Heart left ventricle (tissue), 16 donors: Measurements from ENCODE around the gene CDK5RAP3. TPM values are rescaled to one million over a fixed set of nuclear protein-coding genes. Genes with fewer than 3 reads are reported as not detected.
A peak's percentile ranks its signal among the peaks of the same experiment; 100 is the strongest.

Source experiments
- ATAC-seq, 4 donors: fragments of 200-7000 bp; cut with Tn5 transposase; one replicate each; pipeline ENCODE4 v1.9.1; 2020 to 2022; ENCODE audit warnings: moderate library complexity in 4 of 4, mild to moderate bottlenecking in 3 of 4, moderate number of reproducible peaks in 1 of 4
- DNase-seq, 5 donors: peaks; one replicate each; pipeline ENCODE4 v3.0.0-alpha.2; 2020
- H3K27ac ChIP-seq, 12 donors: fragments of 200-600 bp; sonication (generic) in 4 of 12; one replicate each; pipeline versions ENCODE4 v1.5.0 to v1.8.0; 2016 to 2022; ENCODE audit warnings: mild to moderate bottlenecking in 2 of 12
- H3K27me3 ChIP-seq, 9 donors: fragments of 200-600 bp; sonication (generic) in 2 of 9; one replicate each; pipeline versions ENCODE4 v1.5.1 to v1.8.0; 2016 to 2022; ENCODE audit warnings: mild to moderate bottlenecking in 3 of 9
- H3K36me3 ChIP-seq, 9 donors: fragments of 200-600 bp; sonication (generic) in 2 of 9; one replicate each; pipeline versions ENCODE4 v1.5.0 to v1.8.0; 2018 to 2022; ENCODE audit warnings: mild to moderate bottlenecking in 2 of 9
- H3K4me1 ChIP-seq, 12 donors: fragments of 200-600 bp; sonication (generic) in 4 of 12; one replicate each; pipeline versions ENCODE4 v1.5.0 to v1.8.0; 2016 to 2022; ENCODE audit warnings: mild to moderate bottlenecking in 3 of 12
- H3K4me3 ChIP-seq, 12 donors: fragments of 200-600 bp; sonication (generic) in 4 of 12; one replicate each; pipeline versions ENCODE4 v1.5.0 to v1.8.0; 2017 to 2022; ENCODE audit warnings: mild to moderate bottlenecking in 9 of 12, moderate library complexity in 4 of 12
- H3K9me3 ChIP-seq, 12 donors: fragments of 200-600 bp; sonication (generic) in 4 of 12; one replicate each; pipeline versions ENCODE4 v1.5.0 to v1.8.0; 2016 to 2022; ENCODE audit warnings: mild to moderate bottlenecking in 1 of 12
- POLR2A ChIP-seq, 2 donors: fragments of 450-650 bp; IDR thresholded peaks; one replicate each; pipeline ENCODE4 v1.6.1; 2017; ENCODE audit warnings: antibody characterized with exemption in 2 of 2, mild to moderate bottlenecking in 2 of 2, moderate library complexity in 2 of 2
- WGBS, 4 donors: extraction: QIAGEN DNeasy Blood & Tissue Kit in 2 of 4; methylation state at CpG; one replicate each; pipeline versions ENCODE4 v1.1.5 to v1.1.7; 2013 to 2018; 5-methylcytosine and 5-hydroxymethylcytosine counted together
- intact Hi-C, 10 donors: fragments of 100-400 bp; cut with DNase I; formaldehyde crosslinking; loops; one replicate each; pipeline versions ENCODE4 v1.11.1 to v1.14.2; 2022
- polyA plus RNA-seq, 2 donors: library from polyadenylated mRNA; stranded (reverse); fragments of 200-250 nt; gene quantifications; one replicate each; pipeline ENCODE4 v1.2.3, GENCODE V29; 2013
- total RNA-seq, 9 donors: library from RNA; depleted of rRNA in 2 of 9; stranded (reverse); fragments of >200 nt in 2 of 9; fragmentation: NEBNext Ultra II Directional in 3 of 9; extraction: Animal tissue kit (Norgen Biotek cat#: 25700) in 3 of 9; gene quantifications; one replicate each; pipeline versions ENCODE4 v1.1.0 to v1.2.4, GENCODE V29; 2016 to 2023
- TF ChIP-seq, protein P1 (sequence below), 12 donors: fragments of 200-600 bp; sonication (generic) in 4 of 12; IDR thresholded peaks; one replicate each; pipeline versions ENCODE4 v1.5.0 to v1.8.0; 2018 to 2022; ENCODE audit warnings: antibody characterized with exemption in 12 of 12, mild to moderate bottlenecking in 5 of 12
- donor health status: ischemic (EF 13 %, LVEDD 7.1; RV severe dilation, severe dysfunction).
- donor health status: healthy with polysubstance abuse.
- donor health status: DM: no; HTN: yes; CAD: no.
- donor health status: DM: no; HTN: no; CAD: no.
- donor health status: ischemic (EF 25% LVEDD 6.9; RV normal size, moderate dysfunction).
- donor health status: ischemic (EF 25% LVEDD 5.7; RV mildly dilated, moderate dysfunction).
- donor health status: healthy.
- donor health status: DM: yes; HTN: yes; CAD: no.
- donor health status: ischemic (EF 35%, LVEDD 5.7; RV mildly dilated, moderate dysfunction).
- donor health status: nonischemic (EF 11% LVEDD 7.7; RV severe dilation, severe dysfunction).
- donor health status: DM: yes; HTN: yes; CAD: no.
- donor health status: PGD.
- donor health status: ischemic (EF 29% LVEDD 5.4; RV normal size, mild dysfunction).
- donor health status: nonischemic (EF 23%, LVEDD 6.1; RV moderate dilation, normal function).

Gene CDK5RAP3
- total and polyA plus RNA-seq, 11 donors = 41.2 to 80.9 (median 53.8) TPM

- Histone ChIP-seq H3K4me1 (peaks cover 5 to 26% (median 21%) of the 10 kb centered on the region in 12 donors), H3K36me3 (peaks cover 0 to 14% (median 0%) of the 10 kb centered on the region in 9 donors), H3K27ac (peak overlapping the region in 7 of 12 donors; percentile 7 to 55 (median 44)), H3K4me3 (peak overlapping the region in 1 of 12 donors; percentile 1), H3K9me3 (no peaks in the 10 kb centered on the region), H3K27me3 (peaks cover 0 to 3% (median 0%) of the 10 kb centered on the region in 9 donors)
- ATAC-seq (no peak), DNase-seq (peak in 2 of 5 donors; percentile 37 to 41)
- 38 to 50% (median 40%) methylated on average over 5 of the region's 5 CpGs for WGBS, 4 donors
- TF ChIP-seq POLR2A (IDR thresholded peaks at IDR 0.05) = no peak
- TF ChIP-seq, protein P1, sequence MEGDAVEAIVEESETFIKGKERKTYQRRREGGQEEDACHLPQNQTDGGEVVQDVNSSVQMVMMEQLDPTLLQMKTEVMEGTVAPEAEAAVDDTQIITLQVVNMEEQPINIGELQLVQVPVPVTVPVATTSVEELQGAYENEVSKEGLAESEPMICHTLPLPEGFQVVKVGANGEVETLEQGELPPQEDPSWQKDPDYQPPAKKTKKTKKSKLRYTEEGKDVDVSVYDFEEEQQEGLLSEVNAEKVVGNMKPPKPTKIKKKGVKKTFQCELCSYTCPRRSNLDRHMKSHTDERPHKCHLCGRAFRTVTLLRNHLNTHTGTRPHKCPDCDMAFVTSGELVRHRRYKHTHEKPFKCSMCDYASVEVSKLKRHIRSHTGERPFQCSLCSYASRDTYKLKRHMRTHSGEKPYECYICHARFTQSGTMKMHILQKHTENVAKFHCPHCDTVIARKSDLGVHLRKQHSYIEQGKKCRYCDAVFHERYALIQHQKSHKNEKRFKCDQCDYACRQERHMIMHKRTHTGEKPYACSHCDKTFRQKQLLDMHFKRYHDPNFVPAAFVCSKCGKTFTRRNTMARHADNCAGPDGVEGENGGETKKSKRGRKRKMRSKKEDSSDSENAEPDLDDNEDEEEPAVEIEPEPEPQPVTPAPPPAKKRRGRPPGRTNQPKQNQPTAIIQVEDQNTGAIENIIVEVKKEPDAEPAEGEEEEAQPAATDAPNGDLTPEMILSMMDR (IDR thresholded peaks at IDR 0.05) = no peak
- intact Hi-C loops = no loop called here
These were observed 59.6 kb downstream of the CDK5RAP3 start for GRCh38 chr17:48030531-48030930.

Other genes with a start within 250 kb of the CDK5RAP3 start
- 1 to 10 TPM in 1 of 9 donors, under 1 TPM in 6, not detected in 2; 0.09 to 3.2 (median 0.28) TPM for gene TBX21, start 237.9 kb upstream of the CDK5RAP3 start, total RNA-seq
- gene TBX21, start 237.9 kb upstream of the CDK5RAP3 start, polyA plus RNA-seq = under 1 TPM; 0.07 to 0.15 TPM
- 1 to 10 TPM; 1.5 to 7.4 (median 5.8) TPM for gene OSBPL7, start 149.3 kb upstream of the CDK5RAP3 start, total RNA-seq
- gene OSBPL7, start 149.3 kb upstream of the CDK5RAP3 start, polyA plus RNA-seq = 1 to 10 TPM; 3.0 to 5.2 TPM
- 10 to 100 TPM; 45.8 to 79.2 (median 63.2) TPM for gene MRPL10, start 139.6 kb upstream of the CDK5RAP3 start, total RNA-seq
- gene MRPL10, start 139.6 kb upstream of the CDK5RAP3 start, polyA plus RNA-seq = 10 to 100 TPM; 43.8 to 64.5 TPM
- gene LRRC46, start 139.4 kb upstream of the CDK5RAP3 start, total RNA-seq = under 1 TPM in 7 of 9 donors, not detected in 2; 0.22 to 0.44 (median 0.35) TPM
- gene LRRC46, start 139.4 kb upstream of the CDK5RAP3 start, polyA plus RNA-seq = under 1 TPM; 0.17 to 0.23 TPM
- 10 to 100 TPM; 29.4 to 42.9 (median 33.9) TPM for gene SCRN2, start 129.8 kb upstream of the CDK5RAP3 start, total RNA-seq
- gene SCRN2, start 129.8 kb upstream of the CDK5RAP3 start, polyA plus RNA-seq = 10 to 100 TPM; 17.5 to 58.5 TPM
- under 1 TPM in 7 of 9 donors, not detected in 2; 0.12 to 0.88 (median 0.32) TPM for gene SP6, start 120.0 kb upstream of the CDK5RAP3 start, total RNA-seq
- gene SP6, start 120.0 kb upstream of the CDK5RAP3 start, polyA plus RNA-seq = 1 to 10 TPM in 1 of 2 donors, under 1 TPM in 1; 0.19 to 2.5 TPM
- 10 to 100 TPM; 11.1 to 21.2 (median 16.7) TPM for gene SP2, start 74.9 kb upstream of the CDK5RAP3 start, total RNA-seq
- 10 to 100 TPM in 1 of 2 donors, 1 to 10 TPM in 1; 4.1 to 15.8 TPM for gene SP2, start 74.9 kb upstream of the CDK5RAP3 start, polyA plus RNA-seq
- 10 to 100 TPM; 24.2 to 45.0 (median 36.1) TPM for gene PNPO, start 29.5 kb upstream of the CDK5RAP3 start, total RNA-seq
- gene PNPO, start 29.5 kb upstream of the CDK5RAP3 start, polyA plus RNA-seq = 10 to 100 TPM; 12.6 to 16.1 TPM
- 1 to 10 TPM in 1 of 9 donors, not detected in 8; 2.7 TPM for gene PRR15L, start 13.2 kb upstream of the CDK5RAP3 start, total RNA-seq
- gene PRR15L, start 13.2 kb upstream of the CDK5RAP3 start, polyA plus RNA-seq = under 1 TPM in 1 of 2 donors, not detected in 1; 0.04 TPM
- gene COPZ2, start 66.7 kb downstream of the CDK5RAP3 start, total RNA-seq = 10 to 100 TPM; 35.4 to 64.3 (median 54.8) TPM
- 10 to 100 TPM; 13.2 to 48.2 TPM for gene COPZ2, start 66.7 kb downstream of the CDK5RAP3 start, polyA plus RNA-seq
- gene NFE2L1, start 77.2 kb downstream of the CDK5RAP3 start, total RNA-seq = 1,000 to 10,000 TPM in 1 of 9 donors, 100 to 1,000 TPM in 8; 375 to 1,055 (median 606) TPM
- 100 to 1,000 TPM; 254 to 385 TPM for gene NFE2L1, start 77.2 kb downstream of the CDK5RAP3 start, polyA plus RNA-seq
- gene CBX1, start 130.4 kb downstream of the CDK5RAP3 start, total RNA-seq = 10 to 100 TPM; 28.5 to 43.8 (median 37.9) TPM
- gene CBX1, start 130.4 kb downstream of the CDK5RAP3 start, polyA plus RNA-seq = 10 to 100 TPM; 24.6 to 51.7 TPM
- 10 to 100 TPM in 7 of 9 donors, 1 to 10 TPM in 2; 8.5 to 25.0 (median 11.3) TPM for gene SNX11, start 136.7 kb downstream of the CDK5RAP3 start, total RNA-seq
- 10 to 100 TPM in 1 of 2 donors, 1 to 10 TPM in 1; 5.2 to 30.8 TPM for gene SNX11, start 136.7 kb downstream of the CDK5RAP3 start, polyA plus RNA-seq